Left renal cortex interstitium (tissue), 4 donors: ENCODE results near the gene GPR15. TPM values are rescaled to one million over a fixed set of nuclear protein-coding genes. Genes with fewer than 3 reads are reported as not detected.
A peak's percentile ranks its signal among the peaks of the same experiment; 100 is the strongest.

ENCODE experiments used
- DNase-seq, 4 donors: peaks; one replicate each; pipeline ENCODE4 v3.0.0-alpha.2; 2013; ENCODE audit warnings: low read depth in 4 of 4, low spot score in 2 of 4, missing footprints in 1 of 4
- polyA plus RNA-seq, 4 donors: library from polyadenylated mRNA; unstranded; fragments of 120-200 nt; gene quantifications; one replicate each; pipeline ENCODE4 v1.2.1, GENCODE V29; 2013; ENCODE audit not compliant: insufficient read length in 4 of 4

Gene GPR15
- polyA plus RNA-seq, 4 donors = not detected

DNA sequence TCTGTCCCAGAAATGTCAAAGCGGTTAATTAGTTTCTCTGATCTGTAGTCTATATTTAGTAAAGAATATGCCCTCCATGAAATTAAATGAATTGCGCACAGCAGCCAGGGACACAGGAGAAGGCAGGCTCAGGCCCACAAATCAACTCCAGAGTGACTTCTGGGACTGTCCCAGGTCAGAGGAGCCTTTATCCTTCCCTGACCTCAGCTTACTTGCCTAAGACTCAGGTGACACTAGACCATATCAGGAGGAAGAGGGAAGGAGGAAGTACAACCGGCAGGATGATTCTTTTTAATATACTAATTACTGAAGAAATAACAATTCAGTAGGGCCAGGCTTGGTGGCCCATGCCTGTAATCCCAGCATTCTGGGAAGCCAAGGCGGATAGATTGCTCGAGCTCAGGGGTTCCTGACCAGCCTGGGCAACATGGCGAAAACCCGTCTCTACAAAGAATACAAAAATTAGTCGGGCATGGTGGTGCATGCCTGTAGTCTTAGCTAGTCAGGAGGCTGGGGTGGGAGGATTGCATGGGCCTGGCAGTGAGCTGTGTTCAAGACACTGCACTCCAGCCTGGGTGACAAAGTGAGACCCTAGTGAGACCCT is 1.8 kb upstream of the GPR15 start:
- no peak for DNase-seq

DNA sequence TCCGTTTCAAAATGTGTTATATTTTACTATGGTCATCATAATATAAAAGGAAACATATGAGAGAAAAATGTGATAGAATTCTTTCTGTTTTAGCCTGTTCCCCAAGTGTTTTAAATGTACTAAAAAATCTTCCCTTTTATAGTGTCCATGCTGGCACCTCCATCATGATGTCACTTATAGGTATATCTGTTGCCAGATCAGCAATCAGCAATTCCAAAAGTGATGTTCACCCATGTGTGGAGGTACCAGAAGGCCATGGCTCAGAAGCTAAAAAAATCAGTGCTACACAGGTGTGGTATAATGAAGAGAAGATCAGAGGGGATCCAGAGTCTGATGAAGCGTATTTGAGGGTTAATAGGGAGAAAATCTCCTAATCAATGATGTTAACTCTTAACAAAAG is 1.1 kb upstream of the GPR15 start:
- DNase-seq = no peak

DNA sequence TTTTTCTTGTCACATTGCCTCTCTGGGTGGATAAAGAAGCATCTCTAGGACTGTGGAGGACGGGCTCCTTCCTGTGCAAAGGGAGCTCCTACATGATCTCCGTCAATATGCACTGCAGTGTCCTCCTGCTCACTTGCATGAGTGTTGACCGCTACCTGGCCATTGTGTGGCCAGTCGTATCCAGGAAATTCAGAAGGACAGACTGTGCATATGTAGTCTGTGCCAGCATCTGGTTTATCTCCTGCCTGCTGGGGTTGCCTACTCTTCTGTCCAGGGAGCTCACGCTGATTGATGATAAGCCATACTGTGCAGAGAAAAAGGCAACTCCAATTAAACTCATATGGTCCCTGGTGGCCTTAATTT is 478 bp downstream of the GPR15 start:
- no peak for DNase-seq

DNA sequence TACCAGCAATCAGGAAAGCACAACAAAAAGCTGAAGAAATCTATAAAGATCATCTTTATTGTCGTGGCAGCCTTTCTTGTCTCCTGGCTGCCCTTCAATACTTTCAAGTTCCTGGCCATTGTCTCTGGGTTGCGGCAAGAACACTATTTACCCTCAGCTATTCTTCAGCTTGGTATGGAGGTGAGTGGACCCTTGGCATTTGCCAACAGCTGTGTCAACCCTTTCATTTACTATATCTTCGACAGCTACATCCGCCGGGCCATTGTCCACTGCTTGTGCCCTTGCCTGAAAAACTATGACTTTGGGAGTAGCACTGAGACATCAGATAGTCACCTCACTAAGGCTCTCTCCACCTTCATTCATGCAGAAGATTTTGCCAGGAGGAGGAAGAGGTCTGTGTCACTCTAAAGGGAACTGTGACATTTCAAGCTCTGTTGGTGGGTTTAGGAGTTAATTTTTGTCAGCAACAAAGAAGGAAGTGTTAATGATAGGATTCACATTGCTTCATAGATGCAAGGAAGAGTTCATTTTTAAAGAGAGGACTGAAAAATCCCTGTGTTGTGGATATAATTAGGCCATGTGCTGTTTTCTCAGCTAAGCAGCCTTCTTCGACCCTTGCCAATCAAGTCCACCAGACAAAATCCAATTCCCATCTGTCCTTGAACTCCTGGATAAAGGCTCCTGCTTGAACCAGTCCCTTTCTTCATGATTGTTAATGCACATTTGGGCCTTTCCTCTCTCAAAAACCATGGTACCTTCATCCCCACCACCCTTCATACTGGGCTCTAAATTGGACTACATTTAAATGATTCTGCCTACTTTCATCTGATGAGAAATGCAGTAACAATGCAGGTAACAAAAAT is 1.2 kb downstream of the GPR15 start:
- no peak for DNase-seq

DNA sequence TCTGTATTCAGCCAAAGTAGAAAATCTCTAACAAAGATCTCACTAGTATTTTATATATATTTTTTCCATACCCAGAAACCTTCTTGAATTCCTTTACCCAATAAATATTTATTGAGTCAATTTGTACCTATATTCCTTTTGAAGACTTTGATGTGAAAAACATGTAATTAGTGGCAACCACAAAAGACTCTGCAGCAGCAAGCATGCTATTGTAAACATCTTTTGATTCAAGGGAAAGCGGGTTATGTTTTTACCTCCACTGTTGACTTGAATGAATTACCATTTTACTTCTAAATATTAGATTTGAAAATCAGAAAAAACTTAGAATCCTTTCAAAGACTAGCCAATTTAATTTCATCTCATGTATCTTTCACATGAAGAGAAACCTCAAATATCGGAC is 2.4 kb downstream of the GPR15 start:
- no peak for DNase-seq

DNA sequence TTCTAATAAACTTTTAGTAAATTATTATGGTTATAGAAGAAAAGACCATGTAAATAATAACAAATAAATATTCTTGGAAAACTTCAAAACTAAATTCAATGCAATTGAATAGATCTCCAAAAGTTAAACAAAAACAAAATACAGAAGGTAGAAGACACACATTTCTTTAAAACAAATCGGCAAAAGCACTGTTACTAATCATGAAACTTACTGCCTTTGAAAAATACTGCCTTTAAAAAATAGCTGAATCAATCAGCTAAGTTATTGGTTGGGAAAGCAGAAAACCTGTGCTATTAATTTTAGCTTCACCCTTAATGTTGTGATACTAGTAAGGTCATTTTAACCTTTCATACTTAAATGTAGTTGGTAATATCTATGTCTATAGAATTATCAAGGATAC is 3.0 kb downstream of the GPR15 start:
- no peak for DNase-seq

DNA sequence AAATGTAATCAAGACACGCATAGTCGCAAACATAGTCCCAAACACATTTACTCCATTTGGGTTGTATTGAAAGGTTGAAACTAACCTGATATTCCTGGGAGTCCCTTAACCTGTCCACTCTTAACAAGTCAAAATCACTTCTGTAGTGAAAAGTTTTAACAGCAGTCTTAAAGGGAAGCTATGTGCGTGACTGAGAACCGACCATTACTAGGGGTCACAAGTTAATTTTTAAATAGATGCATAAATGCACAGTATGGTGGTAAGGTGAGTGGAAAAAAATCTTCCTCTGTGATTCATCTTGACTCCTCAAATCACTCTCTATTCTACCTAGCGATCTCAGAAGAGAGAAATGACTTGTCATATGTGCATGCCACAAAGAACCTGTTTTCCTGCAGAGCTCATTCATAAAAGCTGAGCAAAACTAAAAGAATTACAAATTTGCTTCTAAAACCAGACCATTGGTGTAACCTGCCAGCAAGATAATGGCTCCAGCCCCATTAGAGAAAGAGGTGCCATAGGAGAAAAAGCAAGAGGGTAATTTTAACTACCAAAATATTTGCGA is 4.8 kb downstream of the GPR15 start:
- DNase-seq = no peak

DNA sequence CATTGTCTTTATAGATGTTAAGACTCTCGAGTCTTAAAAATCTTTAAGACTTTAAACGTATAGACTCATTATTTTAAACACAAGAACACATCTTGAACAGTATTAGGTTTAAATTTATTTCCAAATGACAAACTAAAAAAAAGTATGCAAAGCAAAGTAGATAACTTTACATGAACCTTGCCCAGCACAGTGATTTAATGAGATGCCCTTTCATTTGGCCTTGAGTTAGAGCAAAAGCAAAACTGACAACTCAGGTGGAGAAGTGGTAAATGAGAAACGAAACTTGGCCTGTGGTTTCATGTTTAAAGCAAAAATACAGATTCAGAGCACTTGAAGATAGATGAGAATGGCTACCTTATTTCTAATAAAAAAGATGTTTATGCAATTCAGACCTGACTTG is 8.6 kb downstream of the GPR15 start:
- no peak for DNase-seq

DNA sequence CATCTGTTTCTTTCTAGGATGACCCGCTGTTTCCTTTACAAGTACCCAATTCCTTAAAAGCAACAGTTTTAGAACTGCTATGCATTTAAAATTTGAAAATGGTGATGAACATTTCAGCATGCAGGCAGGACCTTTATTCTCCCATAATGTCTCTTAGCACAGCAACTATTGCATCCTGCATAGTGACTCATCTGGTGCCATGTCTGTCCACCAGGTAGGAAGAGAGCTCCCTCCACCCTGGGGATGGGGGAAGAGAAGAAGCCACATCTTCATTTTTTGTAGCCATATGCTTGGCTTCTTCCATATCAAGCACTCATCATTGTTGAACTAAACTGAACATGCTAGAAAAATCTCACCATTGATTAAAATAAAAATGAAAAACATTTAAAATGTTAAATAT is 9.9 kb downstream of the GPR15 start:
- no peak for DNase-seq

DNA sequence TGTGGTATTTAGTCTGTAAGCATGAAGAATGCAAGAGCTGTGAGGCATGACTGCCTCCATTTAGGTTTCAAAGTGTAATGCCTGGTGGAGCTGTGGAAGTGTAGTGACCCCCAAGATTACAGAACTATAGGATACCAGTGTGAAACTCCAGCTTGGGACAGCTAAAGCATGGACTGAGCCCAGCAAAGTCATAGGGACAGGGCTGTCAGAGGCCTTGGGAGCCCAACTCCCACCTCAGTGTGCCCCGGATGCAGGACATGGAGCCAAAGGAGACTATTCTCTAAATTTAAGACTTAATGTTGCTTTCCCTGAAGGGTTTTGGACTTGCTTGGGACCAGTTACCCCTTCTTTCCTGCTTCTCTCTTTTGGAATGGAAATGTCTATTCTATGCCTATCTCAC is 10.8 kb downstream of the GPR15 start:
- no peak for DNase-seq

DNA sequence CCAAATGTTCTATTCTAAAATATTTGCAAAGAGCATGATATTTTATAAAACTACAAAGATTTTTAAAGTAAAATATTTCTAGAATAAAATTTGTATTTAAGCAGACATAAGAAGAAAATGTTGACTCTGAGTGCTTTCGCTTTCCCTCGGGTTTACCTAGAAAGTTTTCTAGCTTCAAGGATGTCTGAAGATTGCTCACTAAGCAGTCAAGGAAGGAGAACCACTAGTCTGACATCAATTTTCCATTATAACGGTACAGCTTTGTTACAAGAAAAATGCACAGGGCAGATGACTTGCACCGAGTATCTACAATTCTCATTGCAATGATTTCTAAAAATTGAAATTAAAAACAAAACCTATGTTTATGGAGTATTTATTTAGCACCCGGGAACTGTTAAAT is 14.2 kb downstream of the GPR15 start:
- no peak for DNase-seq

DNA sequence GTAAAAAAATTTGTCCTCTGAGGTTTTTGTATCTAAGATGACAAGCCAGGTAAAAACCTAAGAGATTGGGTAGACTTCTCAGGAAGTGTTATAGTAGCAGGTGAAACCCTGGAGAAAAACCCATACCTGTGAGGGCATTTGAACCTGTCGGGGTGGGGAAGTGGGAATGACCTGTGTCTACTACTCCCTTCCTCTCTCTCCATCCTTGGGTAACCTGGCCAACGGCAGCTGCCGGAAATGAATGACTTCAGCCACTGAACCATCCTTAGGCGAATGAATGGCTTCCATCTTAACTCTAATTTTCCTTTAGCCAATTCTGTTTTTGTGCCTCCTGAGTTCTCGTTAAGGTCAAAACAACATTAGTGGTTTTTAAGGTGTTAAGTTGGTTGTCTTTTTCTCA is 16.8 kb downstream of the GPR15 start:
- DNase-seq = no peak

DNA sequence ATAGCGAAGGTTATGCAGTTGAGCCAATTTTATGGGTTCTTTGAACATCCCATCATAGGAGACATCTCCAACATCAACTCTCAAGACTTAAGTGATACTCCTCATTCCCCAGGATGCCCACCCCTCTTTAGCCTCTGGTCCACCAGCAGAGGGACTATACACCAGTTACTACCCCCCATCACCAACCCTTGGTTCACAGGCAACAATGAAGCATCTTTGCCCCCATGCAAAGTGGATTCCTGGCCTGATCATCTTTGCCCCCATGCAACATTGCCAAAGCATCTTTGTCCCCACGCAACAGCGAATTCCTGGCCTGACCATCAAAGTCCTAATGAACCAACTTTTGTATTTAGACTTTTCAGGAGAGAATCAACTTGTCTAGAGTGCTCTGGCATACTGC is 19.1 kb downstream of the GPR15 start:
- DNase-seq = no peak

DNA sequence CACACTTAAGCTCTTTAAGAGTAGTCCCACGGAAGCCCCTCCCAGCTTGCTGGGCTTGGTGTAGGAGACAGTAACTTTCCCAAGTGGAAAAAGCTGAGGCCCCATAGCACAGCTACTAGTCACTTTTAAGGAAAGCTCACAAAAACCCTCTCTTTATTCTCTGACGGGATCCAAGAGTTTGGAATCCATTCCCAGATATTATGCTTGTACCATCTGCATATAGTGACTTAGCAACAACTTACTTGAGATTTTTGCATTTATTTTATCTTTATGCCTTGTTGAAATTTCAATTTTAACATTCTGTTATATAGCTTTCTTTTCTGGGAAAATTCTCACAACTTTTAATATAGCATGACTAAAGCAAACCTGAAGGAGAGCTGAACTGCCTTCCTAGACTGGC is 19.5 kb downstream of the GPR15 start:
- no peak for DNase-seq

DNA sequence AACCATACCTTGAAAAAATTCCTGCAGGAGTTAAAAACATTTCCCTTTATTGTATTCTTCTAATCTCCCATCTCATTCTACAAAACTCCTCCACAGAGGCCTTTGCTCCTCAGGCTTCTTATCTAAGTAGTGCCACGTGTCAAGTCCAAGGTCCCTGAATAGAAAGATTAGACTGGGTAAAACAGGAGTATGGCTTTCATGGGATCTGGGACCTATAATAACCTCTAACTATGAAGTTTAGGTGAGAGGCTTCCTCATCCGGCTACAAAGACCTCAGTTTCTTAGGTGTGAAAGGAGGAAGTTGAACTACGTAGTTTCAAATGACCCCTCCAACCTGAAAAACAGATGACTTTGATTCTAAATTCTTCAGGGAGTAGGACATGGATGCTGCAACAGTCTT is 20.0 kb downstream of the GPR15 start:
- no peak for DNase-seq

DNA sequence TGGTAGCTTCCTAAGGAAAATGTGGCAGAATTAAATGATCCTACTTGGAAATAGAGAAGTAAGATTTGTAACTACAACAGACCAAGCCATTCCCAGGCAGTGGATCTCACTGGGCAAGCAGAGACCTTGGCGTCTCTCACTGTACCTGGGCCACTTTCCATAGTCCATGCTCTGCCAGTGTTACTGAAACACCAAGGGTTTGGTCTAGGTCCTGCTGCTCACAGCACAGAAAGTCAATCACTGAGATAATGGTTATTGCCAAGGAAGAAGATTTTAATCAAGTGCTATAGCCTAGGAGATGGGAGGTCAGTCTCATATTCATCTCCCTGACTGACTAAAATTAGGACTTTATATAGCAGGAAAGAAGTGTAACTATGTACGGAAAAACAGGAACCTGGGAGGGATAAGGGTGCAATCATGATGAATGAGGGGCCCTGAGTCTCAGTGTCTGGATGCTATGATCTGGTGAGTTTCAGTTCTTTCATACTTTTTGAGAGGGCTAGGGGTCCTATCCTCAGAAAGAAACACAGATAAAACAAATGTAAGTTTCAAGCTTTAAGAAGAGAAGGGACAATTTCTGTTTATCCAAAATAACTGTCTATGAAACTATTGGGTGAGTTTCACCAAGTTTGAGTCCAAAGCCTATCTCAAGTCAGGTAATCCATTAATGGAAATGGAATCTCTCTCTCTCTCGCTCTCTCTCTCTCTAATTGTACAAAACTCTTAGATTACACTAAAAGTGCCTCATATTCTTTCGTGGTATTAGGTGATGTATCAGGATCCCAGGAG is 20.6 kb downstream of the GPR15 start:
- DNase-seq = no peak

DNA sequence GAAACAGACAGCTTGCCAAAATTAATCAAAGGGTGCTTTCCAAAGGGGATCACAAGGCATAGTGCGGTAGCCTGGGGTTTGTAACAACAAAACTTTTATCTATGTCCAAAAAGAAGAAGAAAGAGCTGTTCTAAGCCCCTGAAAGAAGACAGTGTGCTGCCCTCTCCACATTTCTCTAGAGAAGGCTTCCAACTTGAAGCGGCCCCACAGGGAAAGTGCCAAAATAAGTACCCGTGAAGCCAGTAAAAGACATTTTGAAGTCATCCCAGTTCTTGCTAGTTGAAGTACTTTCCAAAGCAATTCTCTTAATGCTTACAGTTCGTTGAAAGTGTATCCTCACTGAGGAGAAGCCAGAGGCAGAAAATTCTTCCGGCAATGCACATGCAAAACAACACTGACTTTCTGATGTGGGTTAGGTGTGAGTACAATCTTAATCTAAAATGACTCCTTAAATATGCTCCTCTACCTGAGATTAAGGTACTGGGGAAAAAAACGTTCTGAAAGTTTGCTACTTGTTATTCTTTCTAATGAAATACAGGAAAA is 21.3 kb downstream of the GPR15 start:
- DNase-seq = no peak

DNA sequence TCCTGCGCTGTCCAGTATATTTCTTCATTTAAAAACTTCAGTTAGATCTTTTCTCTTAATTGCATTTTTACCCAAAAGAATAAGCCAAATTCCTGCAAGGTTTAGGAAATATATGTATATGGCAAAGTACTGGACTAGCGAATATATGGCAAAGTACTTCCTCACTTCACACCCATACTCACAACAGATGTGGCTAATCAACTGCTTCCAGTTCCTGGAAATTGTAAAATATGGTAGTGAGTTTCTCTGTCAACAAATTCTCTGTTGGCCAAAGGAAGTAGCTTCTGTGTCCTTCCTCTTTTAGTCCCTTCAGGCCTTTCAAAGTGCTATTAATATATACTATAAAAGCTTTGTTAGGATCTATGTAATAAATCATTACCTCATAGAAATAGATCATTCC is 22.0 kb downstream of the GPR15 start:
- peak in 2 of 4 donors; percentile 21 to 24 for DNase-seq

DNA sequence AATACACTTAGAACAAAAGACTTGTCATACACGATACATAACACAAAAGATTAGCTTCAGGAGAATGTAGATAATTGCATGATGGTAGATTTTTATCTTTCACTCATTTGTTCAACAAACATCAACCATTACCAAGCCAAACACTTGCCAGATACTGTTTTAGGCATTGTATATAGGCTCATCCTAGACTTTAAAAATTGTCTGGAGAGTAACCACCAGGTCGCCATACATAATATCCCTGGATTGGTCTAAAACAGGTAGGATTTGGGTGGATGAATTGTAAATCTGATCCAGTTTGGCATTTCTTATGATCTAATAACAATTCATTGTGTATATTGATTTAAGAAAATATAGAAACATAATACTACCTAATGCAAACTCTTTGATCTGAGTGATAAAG is 22.8 kb downstream of the GPR15 start:
- DNase-seq = no peak

DNA sequence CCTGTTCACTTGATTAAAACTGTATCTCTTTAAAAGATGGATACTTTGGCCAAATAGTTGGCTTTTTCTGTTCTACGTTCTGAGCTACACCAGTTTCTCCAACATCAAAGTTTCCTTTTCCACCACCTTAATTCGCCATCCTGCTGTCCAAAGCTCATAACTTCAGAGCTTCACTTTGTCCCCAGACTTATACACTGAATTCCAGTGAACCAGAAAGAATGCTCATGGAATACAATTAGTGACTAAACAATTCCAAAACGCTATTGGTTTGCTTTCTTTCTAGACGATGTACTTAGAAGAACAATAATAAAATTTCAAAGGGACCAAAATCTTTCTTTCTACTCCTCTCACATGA is 23.2 kb downstream of the GPR15 start:
- DNase-seq = no peak
